ENCODE data around the gene VKORC1L1. TPM values are rescaled to one million over a fixed set of nuclear protein-coding genes. Genes with fewer than 3 reads are reported as not detected.

The VKORC1L1 gene
- total and polyA plus RNA-seq, 9 of the 15 experiments (the other 6 are each of a cell fraction or from before 2014, with no cell fraction given) = 6.8 to 36.5 (median 19.3) TPM

DNA sequence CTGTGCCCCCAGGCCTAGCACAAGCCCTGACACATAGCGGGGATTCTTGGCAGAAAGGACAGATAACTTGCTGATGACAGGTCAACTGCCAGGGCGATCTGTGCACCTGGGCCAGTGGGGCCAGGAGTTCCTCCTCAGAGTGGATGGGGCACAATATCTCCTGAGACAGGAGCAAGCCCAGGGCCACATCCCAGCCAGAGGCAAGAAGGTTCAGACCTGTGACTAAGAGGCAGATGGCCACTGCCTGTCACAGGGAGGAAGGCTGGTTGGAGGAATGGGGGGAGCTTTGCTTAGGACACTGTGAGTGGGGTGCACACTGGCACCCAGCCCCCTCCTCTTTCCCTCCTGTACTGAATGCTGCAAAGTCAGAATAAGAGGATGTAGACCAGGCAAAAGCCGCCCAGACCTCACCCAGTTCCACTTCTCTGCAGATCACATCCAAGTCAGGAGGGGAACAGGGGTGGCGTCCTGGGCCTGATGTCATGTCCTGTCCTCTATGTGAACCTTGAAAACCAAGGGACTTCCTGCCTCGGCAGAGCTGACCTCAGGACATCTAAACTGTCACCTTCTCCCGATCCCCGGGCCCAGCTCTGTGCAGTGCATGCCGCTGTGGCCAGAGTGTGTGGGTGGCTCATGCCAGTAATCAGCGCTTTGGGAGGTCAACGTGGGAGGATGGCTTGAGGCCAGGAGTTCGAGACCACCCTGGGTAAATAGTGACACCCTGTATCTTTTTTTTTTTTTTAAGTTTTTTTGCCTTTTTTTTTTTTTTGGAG, 107.8 kb downstream of the VKORC1L1 start (continued):
- TF ChIP-seq, protein P1, sequence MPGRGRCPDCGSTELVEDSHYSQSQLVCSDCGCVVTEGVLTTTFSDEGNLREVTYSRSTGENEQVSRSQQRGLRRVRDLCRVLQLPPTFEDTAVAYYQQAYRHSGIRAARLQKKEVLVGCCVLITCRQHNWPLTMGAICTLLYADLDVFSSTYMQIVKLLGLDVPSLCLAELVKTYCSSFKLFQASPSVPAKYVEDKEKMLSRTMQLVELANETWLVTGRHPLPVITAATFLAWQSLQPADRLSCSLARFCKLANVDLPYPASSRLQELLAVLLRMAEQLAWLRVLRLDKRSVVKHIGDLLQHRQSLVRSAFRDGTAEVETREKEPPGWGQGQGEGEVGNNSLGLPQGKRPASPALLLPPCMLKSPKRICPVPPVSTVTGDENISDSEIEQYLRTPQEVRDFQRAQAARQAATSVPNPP (IDR thresholded peaks at IDR 0.05; ENCODE audit: borderline replicate concordance, insufficient read depth, insufficient read length) = no peak
- TF ChIP-seq, protein P2, sequence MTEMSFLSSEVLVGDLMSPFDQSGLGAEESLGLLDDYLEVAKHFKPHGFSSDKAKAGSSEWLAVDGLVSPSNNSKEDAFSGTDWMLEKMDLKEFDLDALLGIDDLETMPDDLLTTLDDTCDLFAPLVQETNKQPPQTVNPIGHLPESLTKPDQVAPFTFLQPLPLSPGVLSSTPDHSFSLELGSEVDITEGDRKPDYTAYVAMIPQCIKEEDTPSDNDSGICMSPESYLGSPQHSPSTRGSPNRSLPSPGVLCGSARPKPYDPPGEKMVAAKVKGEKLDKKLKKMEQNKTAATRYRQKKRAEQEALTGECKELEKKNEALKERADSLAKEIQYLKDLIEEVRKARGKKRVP (CRISPR knock-in tag; IDR thresholded peaks at IDR 0.05) = no peak
- TF ChIP-seq MAFF (IDR thresholded peaks at IDR 0.05; ENCODE audit: low read length) (no peak), ZNF780A (CRISPR knock-in tag; IDR thresholded peaks at IDR 0.05) (no peak), FOS (IDR thresholded peaks at IDR 0.05; ENCODE audit: extremely low read depth, insufficient read length) (no peak), ZFP36 (IDR thresholded peaks at IDR 0.05; ENCODE audit: low read depth, low read length, partially characterized antibody) (no peak), EZH2 (IDR thresholded peaks at IDR 0.05; ENCODE audit: borderline replicate concordance, low read depth, low read length) (no peak), ZNF121 (CRISPR knock-in tag; conservative IDR thresholded peaks at IDR 0.05) (no peak), NFIC (IDR thresholded peaks at IDR 0.05) (peak; percentile 67), NEUROD1 (IDR thresholded peaks at IDR 0.05; ENCODE audit: borderline replicate concordance, low read depth, low read length, partially characterized antibody) (no peak), COPS2 (conservative IDR thresholded peaks at IDR 0.05) (no peak), ZNF764 (CRISPR knock-in tag; IDR thresholded peaks at IDR 0.05; ENCODE audit: low read depth) (no peak), ZNF134 (CRISPR knock-in tag; conservative IDR thresholded peaks at IDR 0.05) (no peak)
- TF ChIP-seq, protein P3, sequence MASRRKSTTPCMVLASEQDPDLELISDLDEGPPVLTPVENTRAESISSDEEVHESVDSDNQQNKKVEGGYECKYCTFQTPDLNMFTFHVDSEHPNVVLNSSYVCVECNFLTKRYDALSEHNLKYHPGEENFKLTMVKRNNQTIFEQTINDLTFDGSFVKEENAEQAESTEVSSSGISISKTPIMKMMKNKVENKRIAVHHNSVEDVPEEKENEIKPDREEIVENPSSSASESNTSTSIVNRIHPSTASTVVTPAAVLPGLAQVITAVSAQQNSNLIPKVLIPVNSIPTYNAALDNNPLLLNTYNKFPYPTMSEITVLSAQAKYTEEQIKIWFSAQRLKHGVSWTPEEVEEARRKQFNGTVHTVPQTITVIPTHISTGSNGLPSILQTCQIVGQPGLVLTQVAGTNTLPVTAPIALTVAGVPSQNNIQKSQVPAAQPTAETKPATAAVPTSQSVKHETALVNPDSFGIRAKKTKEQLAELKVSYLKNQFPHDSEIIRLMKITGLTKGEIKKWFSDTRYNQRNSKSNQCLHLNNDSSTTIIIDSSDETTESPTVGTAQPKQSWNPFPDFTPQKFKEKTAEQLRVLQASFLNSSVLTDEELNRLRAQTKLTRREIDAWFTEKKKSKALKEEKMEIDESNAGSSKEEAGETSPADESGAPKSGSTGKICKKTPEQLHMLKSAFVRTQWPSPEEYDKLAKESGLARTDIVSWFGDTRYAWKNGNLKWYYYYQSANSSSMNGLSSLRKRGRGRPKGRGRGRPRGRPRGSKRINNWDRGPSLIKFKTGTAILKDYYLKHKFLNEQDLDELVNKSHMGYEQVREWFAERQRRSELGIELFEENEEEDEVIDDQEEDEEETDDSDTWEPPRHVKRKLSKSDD (conservative IDR thresholded peaks at IDR 0.05; ENCODE audit: low read length) = no peak
- TF ChIP-seq, protein P4, sequence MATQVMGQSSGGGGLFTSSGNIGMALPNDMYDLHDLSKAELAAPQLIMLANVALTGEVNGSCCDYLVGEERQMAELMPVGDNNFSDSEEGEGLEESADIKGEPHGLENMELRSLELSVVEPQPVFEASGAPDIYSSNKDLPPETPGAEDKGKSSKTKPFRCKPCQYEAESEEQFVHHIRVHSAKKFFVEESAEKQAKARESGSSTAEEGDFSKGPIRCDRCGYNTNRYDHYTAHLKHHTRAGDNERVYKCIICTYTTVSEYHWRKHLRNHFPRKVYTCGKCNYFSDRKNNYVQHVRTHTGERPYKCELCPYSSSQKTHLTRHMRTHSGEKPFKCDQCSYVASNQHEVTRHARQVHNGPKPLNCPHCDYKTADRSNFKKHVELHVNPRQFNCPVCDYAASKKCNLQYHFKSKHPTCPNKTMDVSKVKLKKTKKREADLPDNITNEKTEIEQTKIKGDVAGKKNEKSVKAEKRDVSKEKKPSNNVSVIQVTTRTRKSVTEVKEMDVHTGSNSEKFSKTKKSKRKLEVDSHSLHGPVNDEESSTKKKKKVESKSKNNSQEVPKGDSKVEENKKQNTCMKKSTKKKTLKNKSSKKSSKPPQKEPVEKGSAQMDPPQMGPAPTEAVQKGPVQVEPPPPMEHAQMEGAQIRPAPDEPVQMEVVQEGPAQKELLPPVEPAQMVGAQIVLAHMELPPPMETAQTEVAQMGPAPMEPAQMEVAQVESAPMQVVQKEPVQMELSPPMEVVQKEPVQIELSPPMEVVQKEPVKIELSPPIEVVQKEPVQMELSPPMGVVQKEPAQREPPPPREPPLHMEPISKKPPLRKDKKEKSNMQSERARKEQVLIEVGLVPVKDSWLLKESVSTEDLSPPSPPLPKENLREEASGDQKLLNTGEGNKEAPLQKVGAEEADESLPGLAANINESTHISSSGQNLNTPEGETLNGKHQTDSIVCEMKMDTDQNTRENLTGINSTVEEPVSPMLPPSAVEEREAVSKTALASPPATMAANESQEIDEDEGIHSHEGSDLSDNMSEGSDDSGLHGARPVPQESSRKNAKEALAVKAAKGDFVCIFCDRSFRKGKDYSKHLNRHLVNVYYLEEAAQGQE (IDR thresholded peaks at IDR 0.05; ENCODE audit: borderline replicate concordance) = 0 out of 2 replicates have a peak, but pooled peaks have one; percentile 14
- TF ChIP-seq, protein P4 (CRISPR knock-in tag; IDR thresholded peaks at IDR 0.05; ENCODE audit: low read depth) = no peak
